ENCODE results near the gene MACO1. TPM values are rescaled to one million over a fixed set of nuclear protein-coding genes. Genes with fewer than 3 reads are reported as not detected.

MACO1 gene
- total RNA-seq, 1 experiment from 2014 or later = 9.8 TPM

- no peaks in the 10 kb centered on the region for H3K27me3 ChIP-seq (ENCODE audit: insufficient read depth, low read length)
- no peak overlapping the region for H3K4me2 ChIP-seq (ENCODE audit: low read length)
- DNase-seq (ENCODE audit: low read depth, low spot score) (no peak), ATAC-seq (peak; percentile 83)
- H3K4me3 ChIP-seq (replicated peaks in 1 of 2; ENCODE audit: low read depth in 1 of 2, low read length in 2 of 2) = no peak overlapping the region
- ChIA-PET CTCF (no interaction called here), POLR2A (no interaction called here), RAD21 (ENCODE audit: low non-redundant PET in 1 of 2, low total read pairs in 2 of 2, uncharacterized antibody in 2 of 2, unreplicated experiment in 2 of 2) (no interaction called here)
- H2AFZ ChIP-seq (ENCODE audit: low read depth, low read length, poor library complexity, severe bottlenecking) = no peak overlapping the region
- no peaks in the 10 kb centered on the region for H3K79me2 ChIP-seq (ENCODE audit: insufficient read depth, low read length)
- H3K9me2 ChIP-seq (ENCODE audit: insufficient read depth) = no peaks in the 10 kb centered on the region
- H3K4me1 ChIP-seq (ENCODE audit: control insufficient read depth in 1 of 2, insufficient read depth in 2 of 2, low read length in 2 of 2) = no peaks in the 10 kb centered on the region
- H3K9ac ChIP-seq (ENCODE audit: low read length) = no peak overlapping the region
- no TSS peak for BruUV-seq (replicated peaks)
- H4K20me1 ChIP-seq (ENCODE audit: insufficient read depth) = no peaks in the 10 kb centered on the region
- H3K36me3 ChIP-seq (ENCODE audit: control insufficient read depth in 1 of 2, insufficient read depth in 2 of 2, low read length in 2 of 2) = no peaks in the 10 kb centered on the region
- peak; percentile 24 to 53 (median 37); a peak in 5 of 6 replicates for TF ChIP-seq CTCF (IDR thresholded peaks at IDR 0.05 in 2 of 3, conservative IDR thresholded peaks at IDR 0.05 in 1 of 3; ENCODE audit: borderline replicate concordance in 1 of 3, insufficient read depth in 1 of 3, low read depth in 2 of 3, low read length in 2 of 3)
- peak; percentile 64 for TF ChIP-seq RAD21 (IDR thresholded peaks at IDR 0.05; ENCODE audit: low read depth)
- TF ChIP-seq FOSL1 (IDR thresholded peaks at IDR 0.05; ENCODE audit: low read depth) = no peak
- intact Hi-C loops (cut with micrococcal nuclease) = no loop called here
- no peak overlapping the region for H3K27ac ChIP-seq (ENCODE audit: low read depth, low read length)
- H3K9me3 ChIP-seq (ENCODE audit: control insufficient read depth in 1 of 2, insufficient read depth in 1 of 2, low read depth in 1 of 2, low read length in 2 of 2) = peaks cover 0 to 5% of the 10 kb centered on the region in 2 experiments; a peak in 1 of 4 replicates
Observed at GRCh38 chr1:25523542-25523941, 92.8 kb downstream of the MACO1 start.

GRCh38 chr1:25524568-25525360 is 94.1 kb downstream of the MACO1 start:
- intact Hi-C loops (cut with micrococcal nuclease) = no loop called here
- Histone ChIP-seq H3K9me2 (ENCODE audit: insufficient read depth) (no peaks in the 10 kb centered on the region), H3K27me3 (ENCODE audit: insufficient read depth, low read length) (no peaks in the 10 kb centered on the region), H3K4me1 (ENCODE audit: control insufficient read depth in 1 of 2, insufficient read depth in 2 of 2, low read length in 2 of 2) (no peaks in the 10 kb centered on the region), H3K9me3 (ENCODE audit: control insufficient read depth in 1 of 2, insufficient read depth in 1 of 2, low read depth in 1 of 2, low read length in 2 of 2) (peaks cover 0 to 5% of the 10 kb centered on the region in 2 experiments; a peak in 1 of 4 replicates), H3K79me2 (ENCODE audit: insufficient read depth, low read length) (no peaks in the 10 kb centered on the region), H3K9ac (ENCODE audit: low read length) (no peak overlapping the region), H3K4me2 (ENCODE audit: low read length) (no peak overlapping the region), H4K20me1 (ENCODE audit: insufficient read depth) (no peaks in the 10 kb centered on the region), H2AFZ (ENCODE audit: low read depth, low read length, poor library complexity, severe bottlenecking) (no peak overlapping the region), H3K27ac (ENCODE audit: low read depth, low read length) (no peak overlapping the region), H3K4me3 (replicated peaks in 1 of 2; ENCODE audit: low read depth in 1 of 2, low read length in 2 of 2) (no peak overlapping the region), H3K36me3 (ENCODE audit: control insufficient read depth in 1 of 2, insufficient read depth in 2 of 2, low read length in 2 of 2) (no peaks in the 10 kb centered on the region)
- ATAC-seq (no peak), DNase-seq (ENCODE audit: low read depth, low spot score) (no peak)
- no TSS peak for BruUV-seq (replicated peaks)
- ChIA-PET RAD21 (ENCODE audit: low non-redundant PET in 1 of 2, low total read pairs in 2 of 2, uncharacterized antibody in 2 of 2, unreplicated experiment in 2 of 2) (no interaction called here), POLR2A (no interaction called here), CTCF (no interaction called here)
- no peak for TF ChIP-seq SIN3A (IDR thresholded peaks at IDR 0.05; ENCODE audit: low read depth)
- no peak for TF ChIP-seq YY1 (IDR thresholded peaks at IDR 0.05; ENCODE audit: extremely low read depth, insufficient replicate concordance, low read depth, low read length)
- TF ChIP-seq JUND (IDR thresholded peaks at IDR 0.05) = no peak
- no peak for TF ChIP-seq MAX (IDR thresholded peaks at IDR 0.05)
- no peak for TF ChIP-seq FOSL1 (IDR thresholded peaks at IDR 0.05; ENCODE audit: low read depth)
- TF ChIP-seq EZH2 (IDR thresholded peaks at IDR 0.05) = no peak
- TF ChIP-seq ZNF274 (IDR thresholded peaks at IDR 0.05; ENCODE audit: low read depth, low read length) = no peak
- TF ChIP-seq ZFX (IDR thresholded peaks at IDR 0.05) = no peak
- no peak for TF ChIP-seq ZBTB33 (IDR thresholded peaks at IDR 0.05; ENCODE audit: extremely low read depth, insufficient replicate concordance, low read length)
